ENCODE data around the gene ECM1.

DNA sequence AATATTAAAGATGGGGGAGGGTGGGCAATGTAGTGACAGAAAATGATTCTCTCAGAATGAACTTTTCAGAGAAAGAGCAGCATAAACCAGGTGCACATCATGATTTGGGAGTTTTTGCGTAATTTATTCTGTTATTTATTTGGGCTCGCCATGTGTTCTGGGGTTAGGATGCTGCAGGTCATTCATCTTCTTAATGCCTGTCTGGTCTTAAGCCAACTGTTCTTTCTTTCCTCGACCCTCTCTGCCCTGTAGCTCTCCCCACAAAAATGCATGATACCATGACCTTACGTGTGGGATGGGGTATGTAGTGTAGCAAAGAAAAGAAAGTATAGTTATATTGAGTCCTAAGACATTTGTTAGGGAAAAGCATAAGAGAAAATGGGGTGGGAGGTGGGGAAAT is 33.0 kb upstream of the ECM1 start:
- TF ChIP-seq EZH2 (IDR thresholded peaks at IDR 0.05; ENCODE audit: low read length) (no peak), CTCF (optimal IDR thresholded peaks at IDR 0.05 in 1 of 3, IDR thresholded peaks at IDR 0.05 in 1 of 3, conservative IDR thresholded peaks at IDR 0.05 in 1 of 3; ENCODE audit: extremely low read depth in 1 of 3, insufficient read depth in 2 of 3, low read length in 3 of 3) (no peak)

Data from keratinocyte (primary cell).